PC-9 (cell line): ENCODE measurements around the gene LRMDA. TPM values are rescaled to one million over a fixed set of nuclear protein-coding genes. Genes with fewer than 3 reads are reported as not detected.

ENCODE experiments used
- BruUV-seq: library from RNA; stranded (reverse); fragments of 400-500 nt; replicated peaks from 2 replicates; lab custom pipeline; 2021; lab: Mats Ljungman, UMichigan
- CTCF ChIA-PET: fragments of 300-600 bp; sonication (Branson Sonifier 250); formaldehyde crosslinking; loops from one replicate; lab custom pipeline; 2022; ENCODE audit warnings: antibody characterized with exemption; lab: Charles Lee
- POLR2A ChIA-PET: fragments of 300-600 bp; sonication (Branson Sonifier 250); formaldehyde crosslinking; loops from one replicate; lab custom pipeline; 2022; ENCODE audit warnings: antibody characterized with exemption; ENCODE audit not compliant: unreplicated experiment; lab: Charles Lee
- DNase-seq, 2 experiments: peaks; one replicate each; pipeline versions ENCODE4 v3.0.0 to v3.0.0-alpha.2; 2015 to 2022; ENCODE audit warnings: mixed read lengths in 1 of 2
- H2AFZ ChIP-seq: fragments of 200-600 bp; sonication (generic); 2 replicates; pipeline ENCODE4 v1.8.1; 2017; ENCODE audit warnings: antibody characterized with exemption
- H3F3A ChIP-seq: fragments of 200-600 bp; sonication (generic); 2 replicates; pipeline ENCODE4 v1.8.1; 2017; ENCODE audit warnings: antibody characterized with exemption, mild to moderate bottlenecking, low read depth; ENCODE audit not compliant: insufficient read depth
- H3K27ac ChIP-seq: fragments of 200-600 bp; sonication (generic); 2 replicates; pipeline ENCODE4 v1.6.1; 2016; ENCODE audit warnings: mixed run types
- H3K27me3 ChIP-seq: fragments of 200-600 bp; sonication (generic); 2 replicates; pipeline ENCODE4 v1.6.1; 2016; ENCODE audit warnings: low read depth, mixed run types; ENCODE audit not compliant: insufficient read depth
- H3K36me3 ChIP-seq: fragments of 200-600 bp; sonication (generic); 2 replicates; pipeline ENCODE4 v1.6.1; 2016; ENCODE audit warnings: low read depth, mixed run types
- H3K4me1 ChIP-seq: fragments of 200-600 bp; sonication (generic); replicated peaks from 2 replicates; pipeline ENCODE4 v1.6.1; 2016; ENCODE audit warnings: mixed run types; ENCODE audit not compliant: insufficient read depth
- H3K4me2 ChIP-seq: fragments of 200-600 bp; sonication (generic); 2 replicates; pipeline ENCODE4 v1.6.1; 2017; ENCODE audit warnings: mixed run types
- H3K4me3 ChIP-seq: fragments of 200-600 bp; sonication (generic); 2 replicates; pipeline ENCODE4 v1.6.1; 2016; ENCODE audit warnings: mixed run types
- H3K79me2 ChIP-seq: fragments of 200-600 bp; sonication (generic); 2 replicates; pipeline ENCODE4 v1.6.1; 2017; ENCODE audit warnings: low read depth, mixed run types
- H3K9me2 ChIP-seq: fragments of 200-600 bp; sonication (generic); 2 replicates; pipeline ENCODE4 v1.8.1; 2017; ENCODE audit warnings: mild to moderate bottlenecking; ENCODE audit not compliant: insufficient read depth
- H3K9me3 ChIP-seq: fragments of 200-600 bp; sonication (generic); 2 replicates; pipeline ENCODE4 v1.8.1; 2016; ENCODE audit warnings: low read depth; ENCODE audit not compliant: insufficient read depth
- H4K20me1 ChIP-seq: fragments of 200-600 bp; sonication (generic); 2 replicates; pipeline ENCODE4 v1.8.1; 2017; ENCODE audit not compliant: insufficient read depth
- CTCF ChIP-seq: fragments of 200-600 bp; sonication (generic); conservative IDR thresholded peaks from 2 replicates; pipeline ENCODE4 v1.6.1; 2017; ENCODE audit warnings: mixed run types, antibody characterized with exemption, mild to moderate bottlenecking, moderate library complexity
- EZH2 ChIP-seq: fragments of 200-600 bp; sonication (generic); IDR thresholded peaks from 2 replicates; pipeline ENCODE4 v1.8.0; 2017; ENCODE audit warnings: antibody characterized with exemption, low read depth
- intact Hi-C: fragments of 100-400 bp; cut with micrococcal nuclease; formaldehyde crosslinking; loops from one replicate; pipeline ENCODE4 v1.10.0; 2022; ENCODE audit not compliant: unreplicated experiment
- total RNA-seq: library from RNA; stranded (reverse); gene quantifications from 2 replicates; pipeline ENCODE4 v1.2.3, GENCODE V29; 2021

LRMDA gene
- total RNA-seq, 1 experiment from 2014 or later: not detected

GRCh38 chr10:75677541-75677940 lies 246.1 kb downstream of the LRMDA start:
- H3K27me3 ChIP-seq: no peaks in the 10 kb centered on the region
- intact Hi-C loops: no loop called here
- CTCF ChIA-PET: no interaction called here

GRCh38 chr10:75678527-75678926 lies 247.1 kb downstream of the LRMDA start:
- no peaks in the 10 kb centered on the region for H3K36me3 ChIP-seq
- H3K4me1 ChIP-seq: no peaks in the 10 kb centered on the region
- H3K9me2 ChIP-seq: no peaks in the 10 kb centered on the region
- H4K20me1 ChIP-seq: no peaks in the 10 kb centered on the region
- DNase-seq: no peak
- no peaks in the 10 kb centered on the region for H3K9me3 ChIP-seq
- H3K79me2 ChIP-seq: no peaks in the 10 kb centered on the region
- H3K4me2 ChIP-seq: no peak overlapping the region
- ChIA-PET POLR2A (no interaction called here), CTCF (no interaction called here)
- intact Hi-C loops: no loop called here
- BruUV-seq: no TSS peak
- H3F3A ChIP-seq: no peaks in the 10 kb centered on the region
- H3K4me3 ChIP-seq: no peak overlapping the region
- TF ChIP-seq CTCF (no peak), EZH2 (no peak)
- no peak overlapping the region for H2AFZ ChIP-seq
- no peak overlapping the region for H3K27ac ChIP-seq
- H3K27me3 ChIP-seq: no peaks in the 10 kb centered on the region

More at GRCh38 chr10:75677541-75677940, 246.1 kb downstream of the LRMDA start:
- Histone ChIP-seq H3K27ac (no peak overlapping the region), H3K9me2 (no peaks in the 10 kb centered on the region), H3F3A (no peaks in the 10 kb centered on the region), H3K9me3 (no peaks in the 10 kb centered on the region), H3K36me3 (no peaks in the 10 kb centered on the region), H3K79me2 (no peaks in the 10 kb centered on the region), H3K4me2 (no peak overlapping the region), H2AFZ (no peak overlapping the region), H4K20me1 (no peaks in the 10 kb centered on the region), H3K4me3 (no peak overlapping the region), H3K4me1 (no peaks in the 10 kb centered on the region)
- BruUV-seq: no TSS peak
- TF ChIP-seq EZH2: no peak
- TF ChIP-seq CTCF: no peak
- no peak for DNase-seq
- POLR2A ChIA-PET: no interaction called here

DNA sequence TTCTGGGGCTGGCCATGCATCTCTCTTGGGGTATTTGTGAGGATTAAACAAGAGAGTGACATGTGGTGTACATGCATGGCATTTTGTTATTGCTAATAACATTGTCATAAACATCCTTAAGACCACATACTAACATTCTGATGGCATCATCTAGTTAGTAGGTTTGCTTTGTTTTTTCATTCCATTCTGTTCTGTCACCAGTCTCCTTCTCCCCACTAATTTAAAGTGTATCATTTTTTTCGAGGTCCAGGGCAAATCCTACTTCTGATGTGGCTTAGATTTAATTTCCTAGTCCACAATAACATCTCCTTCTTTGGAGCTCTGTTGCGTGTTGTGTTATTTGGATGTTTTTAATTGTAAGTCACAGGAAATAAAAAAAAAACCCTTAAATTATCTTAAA lies 248.1 kb downstream of the LRMDA start:
- no peak overlapping the region for H3K27ac ChIP-seq
- no peak overlapping the region for H2AFZ ChIP-seq
- H3K9me2 ChIP-seq: no peaks in the 10 kb centered on the region
- H3K4me2 ChIP-seq: no peak overlapping the region
- H3K4me3 ChIP-seq: no peak overlapping the region
- no TSS peak for BruUV-seq
- intact Hi-C loops: no loop called here
- no peaks in the 10 kb centered on the region for H4K20me1 ChIP-seq
- no peaks in the 10 kb centered on the region for H3K9me3 ChIP-seq
- ChIA-PET POLR2A (no interaction called here), CTCF (no interaction called here)
- no peak for DNase-seq
- no peaks in the 10 kb centered on the region for H3K36me3 ChIP-seq
- no peaks in the 10 kb centered on the region for H3K4me1 ChIP-seq
- H3K79me2 ChIP-seq: no peaks in the 10 kb centered on the region
- TF ChIP-seq CTCF (no peak), EZH2 (no peak)
- H3F3A ChIP-seq: no peaks in the 10 kb centered on the region
- H3K27me3 ChIP-seq: no peaks in the 10 kb centered on the region
